Measurements from ENCODE around the gene MATK.

DNA sequence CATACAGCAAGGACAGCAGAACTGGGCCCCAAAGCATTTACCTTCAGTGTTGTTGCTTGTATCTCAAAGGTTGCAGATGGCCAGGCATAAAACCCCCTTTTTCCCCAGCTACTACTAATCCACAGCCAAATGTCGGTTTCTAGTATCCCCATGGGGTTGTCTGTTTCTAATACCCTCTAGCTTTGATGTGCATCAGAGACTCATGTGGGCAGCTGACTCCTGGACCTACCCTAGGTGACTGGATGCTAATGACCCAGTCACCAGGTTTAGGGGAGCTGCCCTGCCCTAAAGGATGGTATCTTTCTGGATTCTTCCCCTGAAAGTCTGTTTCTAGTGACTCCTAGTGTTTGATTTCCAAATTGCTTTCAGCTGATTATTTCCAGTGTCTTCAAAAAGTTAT lies 54.1 kb downstream of the MATK start:
- TF ChIP-seq POLR2AphosphoS5 (IDR thresholded peaks at IDR 0.05) (no peak), POLR2A (IDR thresholded peaks at IDR 0.05) (no peak), EP300 (IDR thresholded peaks at IDR 0.05) (no peak)
- TF ChIP-seq, protein P1, sequence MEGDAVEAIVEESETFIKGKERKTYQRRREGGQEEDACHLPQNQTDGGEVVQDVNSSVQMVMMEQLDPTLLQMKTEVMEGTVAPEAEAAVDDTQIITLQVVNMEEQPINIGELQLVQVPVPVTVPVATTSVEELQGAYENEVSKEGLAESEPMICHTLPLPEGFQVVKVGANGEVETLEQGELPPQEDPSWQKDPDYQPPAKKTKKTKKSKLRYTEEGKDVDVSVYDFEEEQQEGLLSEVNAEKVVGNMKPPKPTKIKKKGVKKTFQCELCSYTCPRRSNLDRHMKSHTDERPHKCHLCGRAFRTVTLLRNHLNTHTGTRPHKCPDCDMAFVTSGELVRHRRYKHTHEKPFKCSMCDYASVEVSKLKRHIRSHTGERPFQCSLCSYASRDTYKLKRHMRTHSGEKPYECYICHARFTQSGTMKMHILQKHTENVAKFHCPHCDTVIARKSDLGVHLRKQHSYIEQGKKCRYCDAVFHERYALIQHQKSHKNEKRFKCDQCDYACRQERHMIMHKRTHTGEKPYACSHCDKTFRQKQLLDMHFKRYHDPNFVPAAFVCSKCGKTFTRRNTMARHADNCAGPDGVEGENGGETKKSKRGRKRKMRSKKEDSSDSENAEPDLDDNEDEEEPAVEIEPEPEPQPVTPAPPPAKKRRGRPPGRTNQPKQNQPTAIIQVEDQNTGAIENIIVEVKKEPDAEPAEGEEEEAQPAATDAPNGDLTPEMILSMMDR (IDR thresholded peaks at IDR 0.05) = no peak

All from sigmoid colon (tissue), 4 donors.